Hematopoietic multipotent progenitor cell (in vitro differentiated cells): ENCODE data around the gene FUNDC1. TPM values are rescaled to one million over a fixed set of nuclear protein-coding genes. Genes with fewer than 3 reads are reported as not detected.
A peak's percentile ranks its signal among the peaks of the same experiment; 100 is the strongest.
"Not testable (repeated sequence)": the region's sequence is repeated elsewhere in the genome, so short reads cannot be mapped to it uniquely, and the experiment has no call there.

Experiments
- DNase-seq, 3 donors: peaks; one replicate each; pipeline ENCODE4 v3.0.0-alpha.2; 2011 to 2015; ENCODE audit warnings: low read depth in 2 of 3, low spot score in 2 of 3
- total RNA-seq: library from RNA; depleted of rRNA; stranded (reverse); fragments of >200 nt; gene quantifications from one replicate; pipeline ENCODE4 v1.2.3, GENCODE V29; 2012

FUNDC1 gene
- 3.8 TPM for total RNA-seq

GRCh38 chrX:44542567-44543325 is at the start of gene FUNDC1:
FUNDC1 (minus strand) TSS chrX:44542859; CDS start chrX:44542832, 27 bp downstream.
- DNase-seq = peak; percentile 88 to 98 (median 93)

DNA sequence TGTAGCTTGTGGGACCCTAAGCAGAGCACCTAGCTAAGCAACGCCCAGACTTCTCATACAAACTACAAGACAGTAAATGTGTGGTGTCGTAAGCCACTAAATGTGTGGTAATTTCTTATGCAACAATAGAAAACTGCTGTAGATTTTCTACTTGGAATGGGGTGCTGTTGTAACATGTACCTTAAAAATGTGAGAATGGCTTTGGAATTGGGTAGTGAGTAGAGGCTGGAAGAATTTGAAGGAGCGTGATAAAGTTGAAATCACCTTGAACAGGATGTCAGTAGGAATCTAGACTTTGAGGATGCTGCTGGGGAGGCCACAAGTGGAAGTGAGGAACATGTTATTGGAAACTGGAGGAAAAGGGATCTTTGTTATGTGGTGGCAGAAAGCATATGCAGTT is 43.2 kb upstream of the FUNDC1 start:
- DNase-seq = no peak

DNA sequence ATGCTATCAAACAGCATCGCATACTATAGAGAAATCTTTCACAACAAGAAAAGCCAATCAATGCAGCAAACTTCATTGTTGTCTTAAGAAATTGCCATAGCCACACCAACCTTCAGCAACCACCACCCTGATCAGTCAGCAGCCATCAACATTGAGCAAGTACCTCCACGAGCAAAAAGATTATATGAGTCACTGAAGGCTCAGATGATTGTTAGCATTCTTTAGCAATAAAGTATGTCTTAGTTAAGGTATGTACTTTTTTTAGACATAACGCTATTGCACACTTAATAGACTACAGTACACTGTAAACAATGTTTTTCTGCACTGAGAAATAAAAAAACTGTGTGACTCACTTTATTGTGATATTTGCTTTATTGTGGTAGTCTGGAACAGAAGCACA is 37.8 kb upstream of the FUNDC1 start:
- DNase-seq = no peak

DNA sequence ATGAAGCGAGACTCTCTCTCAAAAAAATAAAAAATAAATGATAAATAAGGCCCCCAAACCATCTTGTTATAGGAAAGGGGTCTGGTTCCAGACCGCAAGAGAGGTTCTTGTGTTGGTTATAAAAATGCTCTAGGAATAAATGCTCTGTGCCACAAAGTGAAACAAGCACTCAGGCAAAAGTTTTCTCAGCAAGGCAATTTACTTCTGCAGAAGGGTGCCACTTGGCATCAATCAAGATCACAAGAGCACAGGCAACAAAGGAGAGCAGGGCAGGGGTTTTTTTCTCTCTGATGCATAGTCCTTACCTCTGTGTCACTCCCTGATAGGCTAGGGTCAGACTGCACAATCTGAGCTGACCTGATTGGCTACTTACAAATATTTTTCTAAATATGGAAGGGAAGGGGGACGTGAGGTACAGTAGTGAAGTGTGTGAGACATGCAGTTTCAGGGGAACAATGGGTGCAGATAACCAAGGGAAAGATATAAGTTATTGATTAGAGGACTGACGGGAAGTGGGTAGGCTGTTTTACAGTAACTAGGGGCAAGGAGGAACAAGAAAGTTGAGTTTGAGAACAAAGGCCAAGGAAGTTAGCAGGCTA is 29.8 kb upstream of the FUNDC1 start:
- no peak for DNase-seq

DNA sequence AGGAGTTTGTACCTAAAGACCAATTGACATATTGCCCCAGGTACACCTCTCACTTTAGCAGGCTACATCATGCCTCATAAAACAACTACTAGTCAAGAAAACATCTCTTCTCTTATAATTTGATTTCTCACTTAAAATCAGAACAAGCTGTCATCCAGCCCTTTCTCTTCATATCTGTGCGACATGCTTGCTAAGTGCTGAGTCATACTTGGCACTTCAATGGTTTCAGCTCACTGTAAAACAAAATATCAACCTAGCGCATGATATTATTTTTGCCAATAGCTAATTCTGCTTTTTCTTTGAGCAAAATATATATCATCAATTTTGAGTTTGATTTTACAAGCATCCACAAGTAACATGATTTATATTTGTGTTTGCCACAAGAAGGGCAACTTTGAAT is 27.9 kb upstream of the FUNDC1 start:
- peak in 1 of 3 donors; percentile 5 for DNase-seq

GRCh38 chrX:44569122-44569521 is 26.5 kb upstream of the FUNDC1 start:
- no peak for DNase-seq

- DNase-seq = no peak
Observed at GRCh38 chrX:44568196-44568595, 25.5 kb upstream of the FUNDC1 start.

DNA sequence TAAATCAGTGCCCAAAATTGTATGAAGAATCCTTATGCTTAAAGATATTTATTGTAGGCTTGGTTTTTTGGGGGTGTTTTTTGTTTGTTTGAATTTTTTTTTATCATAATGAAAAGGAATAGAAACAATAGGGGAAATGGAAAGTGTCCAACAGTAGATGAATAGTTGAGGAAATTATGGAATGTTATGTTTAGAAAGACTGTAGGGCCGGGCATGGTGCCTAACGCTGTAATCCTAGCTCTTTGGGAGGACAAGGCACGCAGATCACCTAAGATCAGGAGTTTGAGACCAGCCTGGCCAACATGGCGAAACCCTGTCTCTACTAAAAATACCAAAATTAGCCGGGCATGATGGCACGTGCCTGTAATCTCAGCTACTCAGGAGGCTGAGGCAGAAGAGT is 19.2 kb upstream of the FUNDC1 start:
- not testable (repeated sequence) for DNase-seq

DNA sequence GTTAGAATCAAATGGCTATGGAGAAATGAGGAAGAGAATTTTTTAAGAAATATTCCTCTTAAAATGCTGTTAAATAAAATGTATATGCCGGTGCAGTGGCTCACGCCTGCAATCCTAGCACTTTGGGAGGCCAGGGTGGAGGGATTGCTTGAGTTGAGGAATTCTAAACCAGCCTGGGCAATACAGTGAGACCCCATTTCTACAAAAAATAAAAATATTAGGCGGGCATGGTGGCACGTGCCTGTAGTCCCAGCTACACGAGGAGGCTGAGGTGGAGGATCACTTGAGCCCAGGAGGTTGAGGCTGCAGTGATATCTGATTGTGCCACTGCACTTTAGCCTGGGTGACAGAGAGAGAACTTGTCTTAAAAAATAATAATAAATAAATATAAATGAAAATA is 7.9 kb upstream of the FUNDC1 start:
- DNase-seq = no peak

GRCh38 chrX:44545454-44545853 is 2.8 kb upstream of the FUNDC1 start:
- peak in 1 of 3 donors; percentile 19 for DNase-seq

GRCh38 chrX:44544036-44544435 is 1.4 kb upstream of the FUNDC1 start:
- no peak for DNase-seq

DNA sequence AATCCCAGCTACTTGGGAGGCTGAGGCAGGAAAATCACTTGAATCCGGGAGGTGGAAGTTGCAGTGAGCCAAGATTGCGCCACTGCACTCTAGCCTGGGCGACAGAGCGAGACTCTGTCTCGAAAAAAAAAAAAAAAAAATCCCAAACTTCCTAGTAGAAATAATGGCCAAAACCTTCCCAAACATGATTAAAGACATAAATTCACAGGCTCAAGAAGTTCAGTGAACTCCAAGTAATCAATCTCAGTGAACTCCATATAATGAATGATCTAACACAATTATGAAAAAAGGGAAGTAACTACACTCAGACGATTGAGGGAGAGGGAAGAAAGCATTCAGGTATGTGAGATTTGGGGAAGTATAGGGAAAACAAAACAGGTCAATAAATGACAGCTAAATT is 6.5 kb downstream of the FUNDC1 start:
- no peak for DNase-seq

DNA sequence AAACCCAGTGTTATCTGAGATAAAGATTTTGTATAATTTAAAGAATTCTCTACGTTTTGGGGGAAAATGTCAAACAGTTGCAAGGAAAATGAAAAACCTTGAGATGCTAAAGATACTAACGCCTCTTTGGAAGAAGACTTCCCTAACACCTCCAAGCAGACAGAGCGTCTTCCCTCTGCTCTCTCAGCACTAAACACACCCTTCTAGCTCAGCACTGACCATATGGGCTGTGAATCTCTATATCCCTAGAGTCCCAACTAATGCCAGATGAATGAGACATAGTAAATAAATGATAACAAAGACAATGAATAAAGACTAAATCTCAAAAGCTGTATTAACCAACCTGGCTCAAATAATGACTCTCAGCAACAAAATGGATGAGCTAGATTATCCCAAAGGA is 13.3 kb downstream of the FUNDC1 start:
- DNase-seq = no peak

- DNase-seq = no peak
Observed at GRCh38 chrX:44514272-44514671, 28.4 kb downstream of the FUNDC1 start.

GRCh38 chrX:44507292-44507691 is 35.4 kb downstream of the FUNDC1 start:
- DNase-seq = no peak

DNA sequence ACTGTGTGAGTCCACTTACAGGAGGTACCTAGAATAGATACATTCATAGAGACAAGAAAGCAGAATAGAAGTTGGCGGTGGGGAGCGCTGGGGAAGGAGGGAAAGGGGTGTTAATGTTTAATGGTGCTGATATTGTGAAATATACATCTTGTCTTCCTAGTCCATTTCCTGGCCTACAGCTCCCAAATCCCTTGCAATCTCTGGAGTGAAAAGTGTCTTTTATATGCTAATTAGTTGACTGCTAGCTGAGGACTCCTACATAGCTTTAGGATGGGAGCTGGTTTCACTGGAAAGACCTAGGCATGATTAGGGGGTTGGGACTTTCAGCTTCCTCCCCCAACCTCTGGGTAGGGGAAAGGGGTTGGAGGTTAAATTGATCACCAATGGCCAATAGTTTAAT is 36.0 kb downstream of the FUNDC1 start:
- DNase-seq = no peak

DNA sequence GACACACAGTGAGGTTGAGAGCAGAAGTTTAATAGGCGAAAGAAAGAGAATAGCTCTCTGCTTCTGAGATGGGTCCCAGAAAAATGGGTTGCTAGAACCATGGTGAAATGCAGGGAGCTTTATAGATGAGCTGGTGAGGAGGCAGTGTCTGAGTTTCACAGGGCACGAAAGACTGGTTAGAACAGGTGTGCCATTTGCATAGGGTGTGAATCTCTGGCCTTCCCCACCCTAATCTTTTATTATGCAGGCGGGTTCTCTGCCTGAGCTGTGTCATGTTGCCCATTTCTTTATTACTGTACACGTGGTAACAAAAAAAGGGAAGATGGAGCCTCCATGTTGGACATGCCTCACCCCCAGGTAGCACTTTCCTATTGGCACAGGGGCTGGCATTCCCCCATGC is 39.1 kb downstream of the FUNDC1 start:
- no peak for DNase-seq

- DNase-seq = no peak
Observed at GRCh38 chrX:44495091-44495490, 47.6 kb downstream of the FUNDC1 start.

GRCh38 chrX:44494357-44494756 is 48.3 kb downstream of the FUNDC1 start:
- peak in 2 of 3 donors; percentile 5 to 30 for DNase-seq

DNA sequence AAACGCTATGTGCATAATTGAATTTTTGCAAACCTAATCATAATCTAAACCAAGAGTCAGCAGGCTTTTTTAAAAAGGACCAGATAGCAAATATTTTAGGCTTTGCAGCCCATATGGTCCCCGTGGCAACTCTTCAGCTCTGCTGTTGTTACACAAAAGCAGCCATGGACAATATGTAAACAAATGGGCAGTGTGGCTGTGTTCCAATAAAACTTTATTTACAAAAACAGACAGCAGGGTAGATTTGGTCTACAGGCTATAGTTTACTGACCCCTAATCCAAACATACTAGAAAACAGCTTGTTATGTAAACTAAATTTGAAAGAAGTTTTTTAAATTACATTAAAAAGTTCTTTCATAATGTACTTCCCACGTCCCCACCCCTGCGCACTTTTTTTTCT is 53.1 kb downstream of the FUNDC1 start:
- DNase-seq = no peak

DNA sequence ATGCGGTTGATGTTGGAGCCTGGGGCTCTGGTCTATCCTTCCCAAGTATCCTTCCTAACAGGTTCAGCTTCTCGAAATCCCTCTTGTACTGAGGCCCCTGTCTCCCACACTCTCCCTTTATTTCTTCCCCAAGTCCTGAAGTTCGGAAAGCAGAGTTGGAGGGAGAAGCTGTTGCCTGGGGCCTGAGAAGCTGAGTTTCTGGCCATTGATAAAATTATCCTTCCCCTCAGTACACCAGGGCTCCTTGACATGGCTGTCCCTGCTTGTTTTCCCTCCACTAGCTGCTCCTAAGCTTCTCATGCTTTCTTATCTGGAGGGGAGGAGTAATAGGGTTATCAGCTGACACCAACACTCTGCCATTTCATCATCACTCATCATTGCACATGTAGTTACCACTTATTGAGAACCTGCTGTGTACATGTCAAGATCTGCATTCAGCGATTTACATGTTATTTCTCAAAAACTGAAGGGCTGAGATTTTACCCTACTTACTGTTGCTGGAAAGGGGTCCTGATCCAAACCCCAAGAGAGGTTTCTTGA is 58.0 kb downstream of the FUNDC1 start:
- no peak for DNase-seq

DNA sequence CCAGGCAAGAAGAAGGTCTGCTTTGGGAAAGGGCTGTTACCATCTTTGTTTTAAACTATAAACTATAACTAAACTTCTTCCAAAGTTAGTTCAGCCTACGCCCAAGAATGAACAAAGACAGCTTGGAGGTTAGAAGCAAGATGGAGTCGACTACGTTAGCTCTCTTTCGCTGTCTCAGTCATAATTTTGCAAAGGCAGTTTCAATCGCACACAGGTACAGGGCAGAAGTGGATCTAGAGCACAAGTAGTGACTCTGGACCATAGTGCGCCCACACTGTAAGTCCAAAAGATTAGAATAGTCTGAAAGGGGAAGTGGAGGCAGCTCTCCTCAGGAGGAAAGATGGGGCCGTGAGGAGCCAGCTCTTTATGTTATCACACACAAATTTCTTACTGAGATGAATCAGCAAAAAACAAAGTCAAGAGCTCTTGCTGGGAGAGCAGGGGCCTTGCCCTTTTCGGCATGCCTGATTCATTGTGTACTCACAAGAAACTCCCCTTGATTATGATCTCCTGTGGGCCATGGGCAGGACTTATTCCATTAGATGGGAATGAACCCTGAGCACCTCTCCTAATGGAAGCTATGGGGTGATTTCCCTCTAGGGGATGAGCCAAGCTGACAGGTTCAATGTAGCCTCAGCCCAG is 58.6 kb downstream of the FUNDC1 start:
- peak in 1 of 3 donors; percentile 7 for DNase-seq
